Liver (tissue), 3 donors: Measurements from ENCODE around the gene ADAMTS6.

Experiments
- CTCF ChIP-seq: fragments of 150-350 bp; IDR thresholded peaks from 2 replicates; pipeline ENCODE4 v1.5.1; 2017; ENCODE audit warnings: improper control_type of control experiment, low read depth, low read length; ENCODE audit not compliant: missing input control
- EGR1 ChIP-seq, 2 donors: IDR thresholded peaks; 2 replicates each; pipeline ENCODE4 v1.6.1; 2016 to 2018; ENCODE audit warnings: antibody characterized with exemption in 2 of 2, low read depth in 2 of 2
- HNF4G ChIP-seq: IDR thresholded peaks from 2 replicates; pipeline ENCODE4 v1.6.1; 2016; ENCODE audit warnings: antibody characterized with exemption
- JUND ChIP-seq, 2 donors: IDR thresholded peaks; 2 replicates each; pipeline ENCODE4 v1.6.1; 2016; ENCODE audit warnings: antibody characterized with exemption in 2 of 2
- MAX ChIP-seq: IDR thresholded peaks from 2 replicates; pipeline ENCODE4 v1.6.1; 2016; ENCODE audit warnings: antibody characterized with exemption
- RAD21 ChIP-seq, 2 donors: IDR thresholded peaks; 2 replicates each; pipeline ENCODE4 v1.6.1; 2016; ENCODE audit warnings: antibody characterized with exemption in 2 of 2, mild to moderate bottlenecking in 2 of 2
- REST ChIP-seq: IDR thresholded peaks from 2 replicates; pipeline ENCODE4 v1.6.1; 2016; ENCODE audit warnings: antibody characterized with exemption, mild to moderate bottlenecking
- YY1 ChIP-seq: IDR thresholded peaks from 2 replicates; pipeline ENCODE4 v1.6.1; 2016; ENCODE audit warnings: antibody characterized with exemption, mild to moderate bottlenecking
- donor health status: healthy.
- donor health status: healthy.

- TF ChIP-seq CTCF (no peak), RAD21 (IDR thresholded peaks at IDR 0.05) (no peak), EGR1 (IDR thresholded peaks at IDR 0.05; ENCODE audit: low read depth in 2 of 2) (no peak), MAX (no peak), REST (no peak), JUND (IDR thresholded peaks at IDR 0.05) (no peak), YY1 (no peak), HNF4G (no peak)
These were observed 376.9 kb downstream of the ADAMTS6 start for GRCh38 chr5:65104831-65105230.
